Jurkat, Clone E6-1 (cell line): ENCODE results near the gene RECQL5.
A peak's percentile ranks its signal among the peaks of the same experiment; 100 is the strongest.

Experiments used
- DNase-seq: peaks from one replicate; pipeline ENCODE4 v3.0.0-alpha.2; 2011; ENCODE audit warnings: low read depth, low spot score
- H3K4me3 ChIP-seq: 2 replicates; pipeline ENCODE4 v1.5.1; 2011; ENCODE audit warnings: mild to moderate bottlenecking, low read length, control low read depth, moderate library complexity

Gene RECQL5

DNA sequence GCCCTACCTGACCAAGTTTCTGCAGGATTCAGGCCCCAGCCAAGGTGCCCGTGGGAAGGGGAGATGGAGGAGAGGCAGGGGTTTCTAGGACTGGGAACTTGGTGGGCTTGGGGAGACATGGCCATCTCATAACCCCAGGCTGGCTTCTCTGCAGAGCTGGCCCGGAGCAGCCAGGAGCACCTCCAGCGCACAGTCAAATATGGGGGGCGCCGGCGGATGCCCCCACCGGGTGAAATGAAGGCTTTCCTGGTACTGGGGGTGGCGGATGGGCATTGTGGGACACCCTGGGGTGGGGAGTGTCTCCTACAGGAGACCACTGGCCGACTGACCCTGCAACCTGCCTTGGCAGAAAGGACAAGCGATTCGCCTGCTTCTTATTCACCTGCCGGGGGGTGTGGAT is 42.9 kb downstream of the RECQL5 start:
- DNase-seq: no peak
- H3K4me3 ChIP-seq: no peak overlapping the region

DNA sequence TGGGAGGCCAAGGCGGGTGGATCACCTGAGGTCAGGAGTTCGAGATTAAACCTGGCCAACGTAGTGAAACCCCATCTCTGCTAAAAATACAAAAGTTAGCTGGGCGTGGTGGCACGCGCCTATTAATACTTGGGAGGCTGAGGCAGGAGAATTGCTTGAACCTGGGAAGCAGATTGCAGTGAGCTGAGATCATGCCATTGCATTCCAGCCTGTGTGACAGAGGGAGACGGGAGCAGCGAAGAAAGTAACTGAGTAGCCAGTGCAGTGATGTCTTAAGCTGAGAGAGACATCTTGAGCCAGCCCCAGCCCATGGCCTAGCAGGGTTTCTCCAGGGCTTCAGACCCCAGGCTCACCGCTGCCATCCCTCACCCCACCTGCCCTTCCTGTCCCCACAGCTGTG is 43.6 kb downstream of the RECQL5 start:
- DNase-seq: no peak
- no peak overlapping the region for H3K4me3 ChIP-seq

DNA sequence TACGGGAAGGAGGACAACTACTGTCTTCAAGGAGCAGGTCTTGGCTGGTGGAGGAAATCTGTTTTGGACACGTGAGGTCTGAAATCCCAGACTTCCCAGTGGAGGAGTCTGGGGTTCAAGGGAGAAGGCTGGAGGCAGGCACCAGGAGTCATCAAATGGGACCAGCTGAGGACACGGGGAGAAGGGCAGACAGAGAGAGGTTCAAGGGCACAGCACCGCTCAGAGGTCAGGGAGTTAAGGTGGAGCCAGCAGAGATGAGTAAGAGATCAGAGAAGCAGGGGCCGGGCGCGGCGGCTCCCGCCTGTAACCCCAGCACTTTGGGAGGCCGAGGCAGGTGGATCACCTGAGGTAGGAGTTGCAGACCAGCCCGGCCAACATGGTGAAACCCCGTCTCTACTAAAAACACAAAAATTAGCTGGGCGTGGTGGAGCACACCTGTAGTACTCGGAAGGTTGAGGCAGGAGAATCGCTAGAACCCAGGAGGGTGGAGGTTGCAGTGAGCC is 44.1 kb downstream of the RECQL5 start:
- no peak for DNase-seq
- no peak overlapping the region for H3K4me3 ChIP-seq

- no peak for DNase-seq
- H3K4me3 ChIP-seq: no peak overlapping the region
These were observed 44.9 kb downstream of the RECQL5 start for GRCh38 chr17:75622076-75622475.

- no peak for DNase-seq
- H3K4me3 ChIP-seq: no peak overlapping the region
These were observed 45.5 kb downstream of the RECQL5 start for GRCh38 chr17:75621489-75621888.

DNA sequence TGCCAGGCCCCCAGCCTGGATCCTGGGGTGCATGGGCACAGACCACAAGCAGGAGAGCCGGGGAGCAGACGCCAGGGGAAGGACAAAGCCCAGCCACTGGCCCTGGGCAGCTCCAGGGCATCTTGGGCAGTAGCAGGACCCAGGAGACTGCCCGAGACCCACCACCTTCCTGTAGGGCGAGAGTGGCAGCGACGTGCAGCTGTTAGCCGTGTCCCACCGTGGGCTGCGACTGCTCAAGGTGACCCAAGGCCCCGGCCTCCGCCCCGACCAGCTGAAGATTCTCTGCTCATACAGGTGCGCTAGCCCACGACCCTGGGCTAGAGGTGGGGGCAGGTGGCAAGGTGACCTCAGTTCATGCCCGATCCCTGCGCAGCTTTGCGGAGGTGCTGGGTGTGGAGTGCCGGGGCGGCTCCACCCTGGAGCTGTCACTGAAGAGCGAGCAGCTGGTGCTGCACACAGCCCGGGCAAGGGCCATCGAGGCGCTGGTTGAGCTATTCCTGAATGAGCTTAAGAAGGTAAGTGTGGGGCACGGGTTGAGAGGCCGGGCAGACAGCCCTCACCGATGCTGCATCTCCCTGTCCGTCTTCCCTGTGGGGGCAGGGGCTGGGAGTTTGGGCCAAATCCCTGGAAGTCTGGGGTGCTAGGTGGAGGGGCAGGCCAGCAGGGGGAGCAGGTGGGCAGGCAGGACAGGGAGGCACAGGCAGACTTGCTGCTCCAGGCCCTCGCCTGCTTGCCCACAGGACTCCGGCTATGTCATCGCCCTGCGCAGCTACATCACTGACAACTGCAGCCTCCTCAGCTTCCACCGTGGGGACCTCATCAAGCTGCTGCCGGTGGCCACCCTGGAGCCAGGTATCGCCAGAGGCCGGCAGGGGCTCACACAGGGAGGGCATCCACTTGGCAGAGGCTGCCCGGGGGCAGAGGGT is 47.2 kb downstream of the RECQL5 start:
- H3K4me3 ChIP-seq: no peak overlapping the region
- DNase-seq: no peak

- no peak overlapping the region for H3K4me3 ChIP-seq
- DNase-seq: no peak
These were observed 49.3 kb downstream of the RECQL5 start for GRCh38 chr17:75617675-75618074.

GRCh38 chr17:75617218-75617617 is 49.7 kb downstream of the RECQL5 start:
- no peak for DNase-seq
- no peak overlapping the region for H3K4me3 ChIP-seq

GRCh38 chr17:75616521-75617122 is 50.3 kb downstream of the RECQL5 start:
- no peak for DNase-seq
- no peak overlapping the region for H3K4me3 ChIP-seq

GRCh38 chr17:75615301-75615700 is 51.7 kb downstream of the RECQL5 start:
- DNase-seq: no peak
- H3K4me3 ChIP-seq: no peak overlapping the region

DNA sequence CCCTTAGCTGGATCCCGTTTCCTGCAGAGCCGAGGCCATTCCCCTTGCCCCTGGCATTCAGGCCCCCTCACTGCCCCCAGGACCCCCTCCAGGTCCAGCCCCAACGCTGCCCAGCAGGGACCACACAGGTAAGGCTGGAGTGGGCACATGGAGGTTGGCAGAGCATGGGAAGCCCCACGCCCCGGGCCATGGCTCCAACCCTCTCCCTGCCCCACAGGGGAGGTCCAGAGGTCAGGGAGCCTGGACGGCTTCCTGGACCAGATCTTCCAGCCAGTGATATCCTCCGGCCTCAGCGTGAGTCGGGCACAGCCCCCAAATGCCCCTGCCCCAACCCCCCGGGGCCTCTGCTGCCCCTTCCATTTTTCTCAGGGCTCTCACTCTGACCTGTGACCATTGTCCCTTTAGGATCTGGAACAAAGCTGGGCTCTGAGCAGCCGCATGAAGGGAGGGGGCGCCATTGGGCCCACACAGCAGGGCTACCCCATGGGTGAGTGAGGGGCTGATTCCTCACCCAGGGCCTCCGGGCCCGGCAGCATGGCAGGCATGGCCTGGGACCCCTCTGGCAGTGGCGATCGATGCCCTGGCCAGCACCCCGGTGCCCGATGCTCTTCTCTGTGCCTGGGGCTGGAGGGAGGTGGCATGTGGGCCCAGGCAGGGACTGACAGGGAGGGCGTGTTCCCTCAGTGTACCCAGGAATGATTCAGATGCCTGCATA is 52.2 kb downstream of the RECQL5 start:
- no peak for DNase-seq
- no peak overlapping the region for H3K4me3 ChIP-seq

GRCh38 chr17:75614006-75614405 is 52.9 kb downstream of the RECQL5 start:
- no peak for DNase-seq
- H3K4me3 ChIP-seq: no peak overlapping the region

DNA sequence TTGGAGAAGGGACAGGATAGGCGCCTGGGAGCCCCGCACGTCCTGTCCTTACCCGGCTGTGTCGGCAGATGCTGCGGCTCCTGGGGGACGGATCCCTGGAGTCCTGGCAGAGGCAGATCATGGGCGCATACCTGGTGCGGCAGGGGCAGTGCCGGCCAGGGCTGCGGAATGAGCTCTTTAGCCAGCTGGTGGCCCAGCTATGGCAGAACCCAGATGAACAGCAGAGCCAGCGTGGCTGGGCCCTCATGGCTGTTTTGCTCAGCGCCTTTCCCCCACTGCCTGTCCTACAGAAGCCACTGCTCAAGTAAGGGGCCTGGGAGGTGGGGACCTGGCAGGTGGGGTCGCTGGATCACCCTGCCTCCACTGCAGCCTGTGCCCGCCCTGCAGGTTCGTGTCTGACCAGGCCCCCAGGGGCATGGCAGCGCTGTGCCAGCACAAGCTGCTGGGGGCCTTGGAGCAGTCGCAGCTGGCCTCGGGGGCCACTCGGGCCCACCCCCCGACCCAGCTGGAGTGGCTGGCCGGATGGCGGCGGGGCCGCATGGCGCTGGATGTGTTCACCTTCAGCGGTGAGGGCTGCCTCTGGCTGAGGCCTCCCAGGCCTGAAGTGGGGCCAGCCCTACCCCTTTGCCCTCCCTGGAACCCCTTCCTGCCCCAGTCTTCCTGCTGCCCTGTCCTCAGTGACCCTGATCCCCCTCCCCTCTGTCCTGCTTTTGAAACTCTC is 53.9 kb downstream of the RECQL5 start:
- no peak overlapping the region for H3K4me3 ChIP-seq
- DNase-seq: no peak

GRCh38 chr17:75611851-75612429 is 55.0 kb downstream of the RECQL5 start:
- DNase-seq: no peak
- no peak overlapping the region for H3K4me3 ChIP-seq

- DNase-seq: no peak
- H3K4me3 ChIP-seq: no peak overlapping the region
These were observed 56.6 kb downstream of the RECQL5 start for GRCh38 chr17:75610103-75610984.

DNA sequence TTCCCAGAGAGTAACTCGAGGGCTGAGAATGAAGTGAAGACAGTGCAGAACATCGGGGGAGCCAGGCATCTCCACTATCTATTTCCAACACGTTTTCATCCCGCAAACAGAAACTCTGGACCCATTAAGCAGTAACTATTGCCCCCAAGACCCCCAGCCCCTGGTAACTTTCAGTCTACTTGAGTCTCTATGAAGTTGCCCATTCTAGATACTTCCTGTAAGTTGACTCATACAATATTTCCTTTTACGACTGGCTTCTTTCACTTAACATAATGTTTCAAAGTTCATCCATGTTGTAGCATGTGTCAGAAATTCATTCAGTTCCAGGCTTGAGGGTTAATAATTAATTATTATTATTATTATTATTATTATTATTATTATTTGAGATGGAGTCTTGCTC is 59.9 kb downstream of the RECQL5 start:
- H3K4me3 ChIP-seq: no peak overlapping the region
- DNase-seq: no peak

DNA sequence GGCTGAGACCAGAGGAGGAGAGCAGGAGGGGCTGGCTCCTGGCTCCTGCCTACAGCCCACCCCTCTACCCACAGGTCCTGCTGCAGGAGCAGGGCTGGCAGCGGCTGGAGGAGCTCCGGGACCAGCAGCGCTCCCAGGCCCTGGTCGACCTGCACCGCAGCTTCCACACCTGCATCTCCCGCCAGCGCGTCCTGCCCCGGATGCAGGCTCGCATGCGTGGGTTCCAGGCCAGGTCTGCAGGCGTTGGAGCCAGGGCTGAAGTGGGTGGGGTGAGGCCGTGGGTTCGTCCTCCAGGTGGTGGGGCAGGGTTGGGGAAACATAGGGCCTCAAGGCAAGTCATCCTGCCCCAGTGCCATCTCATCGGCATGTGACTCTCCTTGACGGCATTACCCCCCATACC is 61.2 kb downstream of the RECQL5 start:
- no peak for DNase-seq
- no peak overlapping the region for H3K4me3 ChIP-seq

DNA sequence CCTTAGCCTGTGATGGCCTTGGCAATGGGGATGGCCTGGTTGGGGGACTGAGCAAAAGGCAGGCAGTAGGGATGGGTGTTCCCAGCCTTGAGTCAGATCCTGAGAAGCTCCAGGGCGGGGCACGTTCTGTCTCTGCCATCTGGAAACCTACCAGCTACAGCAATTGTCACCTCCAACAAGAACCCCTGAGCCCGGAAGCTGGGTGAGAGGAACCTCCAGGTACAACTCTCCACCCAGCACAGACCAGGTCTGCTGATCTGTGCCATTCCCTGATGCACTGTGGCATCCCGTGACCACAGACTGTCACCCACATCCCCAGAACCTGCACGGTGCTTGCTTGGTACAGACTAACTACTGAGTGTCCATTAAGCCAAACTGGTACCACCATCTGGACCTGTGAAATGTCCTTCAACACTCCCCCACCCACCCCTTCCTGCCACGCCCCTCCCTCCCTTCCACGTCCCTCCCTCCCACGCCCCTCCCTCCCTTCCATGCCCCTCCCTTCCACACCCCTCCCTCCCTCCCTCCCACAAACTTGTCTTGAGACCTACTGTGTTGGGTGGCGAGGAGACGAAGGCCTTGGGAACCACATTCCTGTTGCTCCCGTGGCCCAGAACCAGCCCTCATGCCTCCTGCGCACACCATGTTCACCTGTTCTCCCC is 62.8 kb downstream of the RECQL5 start:
- H3K4me3 ChIP-seq: no peak overlapping the region
- peak; percentile 25 for DNase-seq
